GM19328 (cell line): ENCODE data around the gene GDPD5.
A peak's percentile ranks its signal among the peaks of the same experiment; 100 is the strongest.

Source experiments
- ATAC-seq: cut with Tn5 transposase; IDR thresholded peaks from one replicate; pipeline ENCODE4 v1.9.1; 2021; ENCODE audit warnings: mild to moderate bottlenecking, moderate library complexity; ENCODE audit not compliant: unreplicated experiment

Gene GDPD5

GRCh38 chr11:75536786-75537641 lies 11.3 kb upstream of the GDPD5 start:
- ATAC-seq, result peak; percentile 79

DNA sequence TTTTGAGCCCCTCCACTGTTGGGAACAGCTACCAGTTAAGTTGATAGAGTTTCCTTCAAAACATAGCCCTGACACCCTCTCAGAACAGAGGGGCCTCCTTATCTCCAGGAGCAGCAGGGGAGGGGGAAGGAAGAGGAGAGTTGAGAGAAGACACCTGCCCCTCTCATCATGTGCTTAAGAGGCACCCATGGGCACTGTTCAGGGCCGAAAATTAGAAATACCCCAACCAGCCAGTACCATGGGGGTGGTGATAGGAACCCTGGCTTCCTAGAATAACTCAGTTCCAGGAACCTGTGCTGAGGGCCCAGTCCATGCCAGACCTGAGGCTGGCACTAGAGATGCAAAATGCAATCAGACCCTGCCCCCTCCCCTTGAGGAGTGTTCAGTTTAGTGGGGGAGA lies 9.3 kb upstream of the GDPD5 start:
- ATAC-seq, result no peak

DNA sequence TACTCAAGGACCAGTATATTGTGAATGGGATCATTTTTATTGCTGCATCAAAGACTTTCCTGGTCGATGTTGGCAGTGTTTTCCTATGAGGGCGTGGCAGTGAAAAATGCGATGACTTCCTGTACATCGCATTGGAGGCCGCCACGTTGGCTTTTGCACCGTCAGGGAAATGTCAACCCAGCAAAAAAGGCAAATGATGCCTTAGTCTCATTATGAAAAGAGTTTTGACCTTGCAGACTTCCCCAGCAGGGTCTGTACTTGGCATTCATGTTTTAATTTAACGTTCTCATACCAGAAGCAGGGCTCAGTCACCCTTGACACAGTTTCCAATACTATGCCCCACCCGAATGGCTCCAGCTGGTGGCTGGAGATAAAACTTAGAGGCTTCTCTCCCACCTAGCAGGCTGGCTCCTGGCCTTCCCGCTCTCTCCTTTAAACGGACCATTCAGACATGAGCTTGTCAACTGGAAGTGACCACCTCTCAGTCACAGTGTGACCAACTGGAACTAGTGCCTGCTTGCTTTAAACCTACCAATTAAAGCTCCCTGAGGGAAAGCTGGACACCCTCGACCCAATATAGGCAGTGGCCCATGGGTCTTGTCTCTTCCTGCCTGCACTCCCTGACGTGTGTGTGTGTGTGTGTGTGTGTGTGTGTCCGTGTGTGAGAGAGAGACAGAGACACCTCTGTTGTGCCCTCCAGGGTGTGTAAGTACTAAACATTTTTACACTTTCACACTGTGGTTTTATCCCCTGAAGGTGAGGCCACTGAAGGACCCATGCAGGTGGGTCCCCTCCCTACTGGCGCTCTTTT lies 8.7 kb upstream of the GDPD5 start:
- ATAC-seq, result no peak

DNA sequence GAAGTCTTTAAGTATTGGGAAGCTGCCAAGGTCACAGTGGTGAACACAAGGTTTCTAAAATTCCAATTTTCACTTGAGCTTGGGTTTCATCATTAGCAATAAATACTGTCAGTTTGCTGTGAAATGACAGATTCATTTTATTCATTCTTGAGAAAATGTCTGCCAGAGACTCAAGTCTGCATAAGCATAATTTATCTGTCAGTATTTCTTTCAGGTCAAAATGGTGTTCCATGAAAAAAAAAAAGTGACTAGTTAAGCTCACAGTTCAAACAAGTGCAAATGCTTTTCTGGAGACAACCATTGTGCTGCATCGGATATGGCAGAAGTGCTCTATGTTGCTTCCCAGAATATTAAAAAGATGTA lies 8.1 kb upstream of the GDPD5 start:
- no peak for ATAC-seq

GRCh38 chr11:75532200-75533048 lies 6.7 kb upstream of the GDPD5 start:
- ATAC-seq, result no peak

- no peak for ATAC-seq
Observed at GRCh38 chr11:75531325-75531724, 5.6 kb upstream of the GDPD5 start.

DNA sequence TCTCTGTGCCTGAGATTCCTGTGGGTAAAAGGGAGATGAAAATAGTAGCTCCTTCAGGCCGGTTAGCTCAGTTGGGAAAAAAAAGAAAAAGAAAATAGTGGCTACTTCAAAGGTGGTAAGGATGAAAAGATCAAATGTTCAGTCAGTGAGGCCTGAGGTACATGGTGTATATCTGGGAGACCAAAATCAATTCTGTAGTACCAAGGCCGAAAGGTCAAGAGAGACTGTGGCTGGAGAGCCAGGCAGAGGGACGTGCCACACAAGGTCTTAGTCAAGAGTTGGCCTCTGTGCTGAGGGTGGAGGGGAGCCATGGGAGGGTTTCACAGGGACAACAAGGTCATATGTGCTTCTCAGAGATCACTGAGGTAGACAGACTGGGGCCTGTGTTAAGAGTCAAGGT lies 4.8 kb upstream of the GDPD5 start:
- no peak for ATAC-seq

DNA sequence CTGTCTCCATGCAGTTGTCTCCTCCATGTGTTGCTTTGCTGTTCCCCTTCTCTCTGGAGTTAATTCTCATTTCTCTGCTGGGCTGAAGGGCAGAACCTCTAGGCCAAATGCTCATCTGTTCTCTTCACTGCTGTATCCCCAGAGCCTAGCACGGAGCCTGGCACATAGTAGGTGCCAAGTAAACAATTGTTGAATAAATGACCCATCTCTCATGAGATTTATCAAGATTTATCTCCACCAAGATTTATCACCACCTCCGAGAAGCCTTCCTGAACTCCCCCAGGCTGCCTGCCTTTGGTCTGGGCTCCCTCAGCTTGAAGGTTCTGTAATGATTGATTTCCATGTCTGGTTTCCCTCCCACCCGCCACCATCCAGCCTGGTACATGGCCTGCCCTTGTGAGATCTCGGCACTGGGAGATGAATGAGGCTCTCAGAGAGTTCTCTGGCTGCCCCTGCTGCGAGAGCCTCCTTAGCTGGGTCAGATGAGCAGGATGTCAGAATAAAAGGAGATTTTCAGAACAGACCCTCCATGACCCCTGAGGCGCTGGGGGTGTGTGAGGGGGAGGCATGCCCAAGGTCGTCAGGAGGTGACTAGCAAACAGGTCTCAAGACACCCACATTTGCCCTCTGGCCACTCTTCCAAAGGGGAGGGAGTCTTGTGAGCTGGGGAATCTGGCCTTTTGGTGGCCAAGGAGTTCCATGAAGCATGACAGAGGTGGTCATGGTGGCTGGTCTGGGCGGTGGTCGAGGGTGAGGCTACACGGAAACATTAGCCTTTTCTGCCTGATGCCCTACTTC lies 2.4 kb upstream of the GDPD5 start:
- ATAC-seq, result no peak

DNA sequence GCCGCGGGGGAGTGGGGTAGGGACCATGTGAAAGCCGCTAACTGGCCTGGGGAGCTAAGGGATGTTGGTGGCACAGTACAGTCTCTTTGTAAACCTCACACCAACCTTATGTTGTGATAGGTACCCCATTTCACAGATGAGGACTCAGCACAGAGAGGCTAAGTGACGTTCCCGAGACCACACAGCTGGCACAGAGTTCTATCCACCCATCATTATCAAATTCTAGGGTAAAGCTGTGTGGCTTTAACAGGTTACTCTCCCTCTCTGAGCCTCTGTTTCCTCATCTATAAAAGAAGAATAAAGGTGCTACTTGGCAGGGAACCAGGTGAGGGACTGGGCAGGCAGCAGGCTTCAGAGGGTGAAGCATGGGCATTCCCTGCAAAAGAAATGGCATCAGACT lies 1.4 kb upstream of the GDPD5 start:
- no peak for ATAC-seq

GRCh38 chr11:75526192-75526541 lies 426 bp upstream of the GDPD5 start:
- ATAC-seq, result no peak

GRCh38 chr11:75524665-75525432 lies 892 bp downstream of the GDPD5 start:
- no peak for ATAC-seq

DNA sequence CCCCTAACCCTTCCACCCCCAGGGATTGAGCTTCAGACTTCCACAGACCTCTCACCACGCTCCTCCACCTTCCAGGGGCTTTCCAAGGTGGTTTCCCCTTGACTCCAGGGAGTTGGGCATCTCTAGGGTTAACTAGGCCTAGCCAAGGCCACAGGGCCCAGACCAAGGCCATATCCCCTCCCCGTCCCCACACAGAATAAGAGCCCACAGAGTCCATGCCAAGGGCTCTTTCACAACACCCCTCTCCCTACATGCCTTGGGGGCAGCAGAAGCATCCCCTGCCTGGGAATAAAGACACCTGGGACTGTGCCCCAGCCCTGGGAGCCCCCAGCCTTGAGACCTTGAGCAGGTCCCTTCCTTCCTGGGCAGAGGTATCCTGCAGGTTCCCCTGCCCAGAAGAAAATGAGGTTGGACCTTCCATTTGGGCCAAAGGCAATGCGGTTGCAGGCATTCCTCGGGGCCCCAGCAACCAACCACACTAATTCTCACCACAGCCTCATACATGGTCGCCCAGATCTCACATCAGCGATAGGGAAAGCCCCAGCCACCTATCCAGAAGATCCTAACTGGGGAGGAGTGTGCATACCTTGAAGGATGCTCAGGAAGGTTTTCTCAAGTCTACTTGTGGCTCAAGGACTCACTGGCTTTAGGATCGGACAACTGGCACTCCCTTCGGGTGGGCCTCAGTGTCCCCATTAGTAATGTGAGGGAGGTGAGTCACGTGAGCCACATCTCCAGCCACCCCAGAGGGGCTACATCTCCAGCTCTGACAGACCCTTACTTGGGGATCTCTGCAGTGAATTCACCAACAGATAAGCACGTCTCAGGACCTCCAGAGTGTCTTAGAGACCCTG lies 1.7 kb downstream of the GDPD5 start:
- no peak for ATAC-seq

- no peak for ATAC-seq
Observed at GRCh38 chr11:75523189-75523588, 2.6 kb downstream of the GDPD5 start.

- no peak for ATAC-seq
Observed at GRCh38 chr11:75522286-75523044, 3.3 kb downstream of the GDPD5 start.

- no peak for ATAC-seq
Observed at GRCh38 chr11:75520688-75521087, 5.1 kb downstream of the GDPD5 start.

GRCh38 chr11:75518771-75519653 lies 6.7 kb downstream of the GDPD5 start:
- no peak for ATAC-seq

DNA sequence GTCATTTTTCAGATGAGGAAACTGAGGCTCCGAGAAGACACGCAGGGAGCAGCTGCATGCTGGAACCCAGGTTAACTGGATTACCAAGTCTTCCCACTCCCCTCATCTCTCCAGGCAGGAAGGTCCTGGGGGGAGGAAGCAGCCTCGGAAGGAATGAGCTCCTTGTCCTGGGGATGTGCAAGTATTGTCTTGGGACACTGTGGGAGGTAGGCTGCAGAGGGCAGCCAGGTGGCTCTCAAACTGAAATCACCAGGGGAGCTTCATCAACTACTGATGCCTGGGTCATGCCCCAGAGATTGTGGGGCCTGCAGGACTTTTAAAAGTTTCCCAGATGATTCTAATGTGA lies 7.6 kb downstream of the GDPD5 start:
- ATAC-seq, result no peak
